Lower leg skin (tissue), 3 donors: Measurements from ENCODE around the gene IP6K2.

ENCODE experiments used
- POLR2A ChIP-seq, 2 donors: fragments of 450-650 bp; IDR thresholded peaks; one replicate each; pipeline ENCODE4 v1.6.1; 2016 to 2017; ENCODE audit warnings: antibody characterized with exemption in 2 of 2, mild to moderate bottlenecking in 1 of 2, moderate library complexity in 1 of 2
- TF ChIP-seq, protein P1 (sequence below), 3 donors: fragments of 450-650 bp; IDR thresholded peaks; one replicate each; pipeline ENCODE4 v1.5.1; 2016; ENCODE audit warnings: antibody characterized with exemption in 3 of 3, mild to moderate bottlenecking in 3 of 3, moderate library complexity in 2 of 3

GRCh38 chr3:48661501-48662144 is 55.4 kb downstream of the IP6K2 start:
- TF ChIP-seq, protein P1, sequence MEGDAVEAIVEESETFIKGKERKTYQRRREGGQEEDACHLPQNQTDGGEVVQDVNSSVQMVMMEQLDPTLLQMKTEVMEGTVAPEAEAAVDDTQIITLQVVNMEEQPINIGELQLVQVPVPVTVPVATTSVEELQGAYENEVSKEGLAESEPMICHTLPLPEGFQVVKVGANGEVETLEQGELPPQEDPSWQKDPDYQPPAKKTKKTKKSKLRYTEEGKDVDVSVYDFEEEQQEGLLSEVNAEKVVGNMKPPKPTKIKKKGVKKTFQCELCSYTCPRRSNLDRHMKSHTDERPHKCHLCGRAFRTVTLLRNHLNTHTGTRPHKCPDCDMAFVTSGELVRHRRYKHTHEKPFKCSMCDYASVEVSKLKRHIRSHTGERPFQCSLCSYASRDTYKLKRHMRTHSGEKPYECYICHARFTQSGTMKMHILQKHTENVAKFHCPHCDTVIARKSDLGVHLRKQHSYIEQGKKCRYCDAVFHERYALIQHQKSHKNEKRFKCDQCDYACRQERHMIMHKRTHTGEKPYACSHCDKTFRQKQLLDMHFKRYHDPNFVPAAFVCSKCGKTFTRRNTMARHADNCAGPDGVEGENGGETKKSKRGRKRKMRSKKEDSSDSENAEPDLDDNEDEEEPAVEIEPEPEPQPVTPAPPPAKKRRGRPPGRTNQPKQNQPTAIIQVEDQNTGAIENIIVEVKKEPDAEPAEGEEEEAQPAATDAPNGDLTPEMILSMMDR (IDR thresholded peaks at IDR 0.05): no peak
- TF ChIP-seq POLR2A (IDR thresholded peaks at IDR 0.05): no peak
